Measurements from ENCODE around the gene FIGN.

The FIGN gene

DNA sequence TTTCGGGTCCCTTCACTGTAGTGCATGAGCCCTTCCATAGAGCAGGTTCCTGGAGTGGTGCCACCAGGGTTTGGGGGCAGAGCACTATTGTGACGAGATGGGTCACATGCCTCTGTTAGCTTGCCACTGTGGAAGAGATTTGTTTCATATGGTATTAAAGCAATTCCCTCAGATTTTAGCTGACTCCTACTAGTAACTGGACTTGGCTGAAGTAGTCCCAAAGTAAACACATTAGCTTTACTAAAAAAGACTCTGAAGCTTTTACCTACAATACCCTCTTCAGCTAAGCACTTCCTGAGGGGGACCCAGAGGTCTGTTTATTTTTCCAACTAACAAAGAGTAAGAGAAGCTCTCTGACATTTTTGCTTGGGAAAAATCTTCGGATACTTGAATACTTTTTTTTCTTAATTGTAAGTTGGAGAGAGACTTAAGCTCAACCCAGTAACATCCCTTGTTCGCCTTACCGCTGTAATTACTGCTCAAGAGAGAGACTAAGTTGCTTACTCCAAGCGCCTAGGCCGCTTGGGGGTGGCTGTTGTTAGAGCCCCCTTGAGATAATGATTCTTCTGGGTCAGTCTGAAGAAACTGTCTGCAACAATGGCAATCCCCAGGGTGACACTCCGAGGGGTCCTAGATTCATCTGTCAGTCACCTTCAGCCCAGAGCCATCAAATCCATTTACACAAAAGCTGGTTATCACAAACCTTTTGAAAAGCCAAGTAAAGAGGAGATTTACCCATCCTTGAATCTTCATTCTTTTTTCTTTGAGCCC is 177.4 kb downstream of the FIGN start:
- DNase-seq (ENCODE audit: low spot score): no peak

- DNase-seq (ENCODE audit: low spot score): no peak
Observed at GRCh38 chr2:163556511-163556910, 179.3 kb downstream of the FIGN start.

GRCh38 chr2:163554864-163555263 is 180.9 kb downstream of the FIGN start:
- no peak for DNase-seq (ENCODE audit: low spot score)

GRCh38 chr2:163553601-163554000 is 182.2 kb downstream of the FIGN start:
- no peak for DNase-seq (ENCODE audit: low spot score)

GRCh38 chr2:163552758-163553157 is 183.1 kb downstream of the FIGN start:
- no peak for DNase-seq (ENCODE audit: low spot score)

DNA sequence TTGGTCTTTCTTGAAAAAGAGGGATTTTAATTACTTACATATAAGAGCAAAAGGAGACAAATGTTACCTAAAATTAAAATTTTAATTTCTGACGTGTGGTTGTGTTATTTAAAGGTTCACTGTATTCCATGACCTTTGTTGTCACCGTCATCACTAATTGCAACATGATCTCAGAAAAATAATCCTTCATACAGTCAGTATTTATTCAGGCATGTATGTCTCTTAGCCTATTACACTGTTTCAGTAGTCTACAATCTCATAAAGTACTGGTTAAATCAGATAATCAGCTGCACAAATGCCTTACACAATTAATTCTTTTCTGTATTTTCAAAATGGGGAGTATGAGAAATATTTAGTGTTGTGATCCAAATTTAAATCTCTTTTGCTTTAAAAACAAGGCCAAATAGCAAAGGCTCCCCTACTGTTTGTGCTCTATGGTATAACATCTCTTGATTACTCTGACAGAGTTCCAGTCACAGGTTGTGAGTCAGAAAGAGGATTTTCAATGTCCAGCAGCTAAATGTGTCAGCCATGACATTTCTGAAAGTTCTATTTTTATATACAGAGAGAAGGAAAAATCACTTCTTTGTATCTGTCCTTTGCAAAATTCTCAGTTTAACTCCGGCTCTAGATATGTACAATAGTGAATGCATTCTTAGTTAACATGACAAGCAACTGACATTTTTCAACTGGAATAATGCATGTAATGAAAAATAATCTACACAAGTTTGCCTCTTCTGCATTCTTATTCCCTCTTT is 184.0 kb downstream of the FIGN start:
- DNase-seq (ENCODE audit: low spot score): no peak

DNA sequence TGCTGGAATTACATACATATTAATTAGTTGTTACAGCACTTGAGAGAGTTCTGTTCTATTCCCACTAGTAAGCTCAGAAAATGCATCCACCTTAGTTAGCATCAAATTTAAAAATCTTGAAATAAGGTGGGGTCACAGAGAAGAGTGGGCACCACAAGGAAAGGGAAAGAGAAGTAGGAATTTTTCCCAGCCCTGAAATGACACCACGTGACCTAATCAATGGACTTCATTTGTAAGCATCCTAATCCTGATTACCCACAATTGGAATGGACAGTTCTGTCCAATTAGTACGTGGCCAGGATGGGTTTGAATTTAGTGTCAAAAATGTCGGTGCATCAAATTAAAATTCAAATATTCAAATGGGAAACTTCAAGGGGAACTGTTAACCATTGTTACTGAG is 186.8 kb downstream of the FIGN start:
- DNase-seq (ENCODE audit: low spot score): no peak
